GF-D8 (cell line): ENCODE data around the gene TMPRSS13.

Experiments
- DNase-seq: peaks from one replicate; lab custom pipeline; 2025; lab: John Stamatoyannopoulos, UW

The TMPRSS13 gene

GRCh38 chr11:117851852-117852251, 77.3 kb downstream of the TMPRSS13 start:
- DNase-seq = no peak

DNA sequence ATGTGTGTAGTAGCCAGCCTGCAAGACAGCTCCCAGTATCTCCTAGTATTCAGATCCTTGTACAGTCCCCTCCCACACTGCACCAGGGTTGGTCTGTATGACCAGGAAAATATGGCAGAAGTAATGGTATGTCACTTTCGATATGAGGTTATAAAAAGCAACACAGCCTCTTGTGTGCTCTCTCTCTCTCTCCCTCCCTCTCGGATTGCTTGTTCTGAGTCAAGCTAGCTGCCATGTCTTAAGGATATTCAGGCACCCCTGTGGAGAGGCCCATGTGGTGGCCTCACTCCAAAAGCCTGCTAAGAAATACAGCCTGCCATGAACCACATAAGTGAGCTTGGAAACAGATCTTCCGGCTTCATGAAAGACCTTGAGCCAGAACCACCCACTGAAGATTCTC, 78.1 kb downstream of the TMPRSS13 start:
- DNase-seq = no peak
